Upper lobe of left lung (tissue), 4 donors: Measurements from ENCODE around the gene LGSN.
A peak's percentile ranks its signal among the peaks of the same experiment; 100 is the strongest.

Experiments used
- CTCF ChIP-seq, 6 experiments: fragments of 450-650 bp in 4 of 6; fragments of 200-600 bp in 2 of 6; sonication (generic) in 2 of 6; IDR thresholded peaks; one replicate each; pipeline ENCODE4 v1.5.1; 2016 to 2019; ENCODE audit warnings: antibody characterized with exemption in 6 of 6
- EP300 ChIP-seq, 4 donors: sonication (generic); formaldehyde crosslinking; IDR thresholded peaks; one replicate each; pipeline ENCODE4 v1.5.1; 2017; ENCODE audit warnings: antibody characterized with exemption in 4 of 4, control low read depth in 2 of 4
- POLR2A ChIP-seq, 4 donors: fragments of 450-650 bp; IDR thresholded peaks; one replicate each; pipeline ENCODE4 v1.5.1; 2016 to 2017; ENCODE audit warnings: antibody characterized with exemption in 4 of 4, mild to moderate bottlenecking in 2 of 4
- POLR2AphosphoS5 ChIP-seq, 2 donors: sonication (generic); formaldehyde crosslinking; IDR thresholded peaks; one replicate each; pipeline ENCODE4 v1.5.1; 2017; ENCODE audit warnings: antibody characterized with exemption in 2 of 2

GRCh38 chr6:63352544-63353285 is 32.9 kb upstream of the LGSN start:
- TF ChIP-seq CTCF (IDR thresholded peaks at IDR 0.05) = peak in 5 of 6 experiments; percentile 29 to 56 (median 51)
- TF ChIP-seq POLR2A (IDR thresholded peaks at IDR 0.05) = no peak
- TF ChIP-seq EP300 (IDR thresholded peaks at IDR 0.05) = no peak
- TF ChIP-seq POLR2AphosphoS5 (IDR thresholded peaks at IDR 0.05) = peak in 1 of 2 donors; percentile 7
